K562 (cell line): ENCODE measurements around the gene AP3S2. TPM values are rescaled to one million over a fixed set of nuclear protein-coding genes. Genes with fewer than 3 reads are reported as not detected.

Source experiments
- ADNP ChIP-seq: fragments of 200-800 bp; sonication (Bioruptor generic); IDR thresholded peaks from 2 replicates; pipeline ENCODE4 v1.6.1; 2016; ENCODE audit warnings: missing genetic modification characterization, missing compliant biosample characterization
- ARID3B ChIP-seq: fragments of 250-450 bp; sonication (Bioruptor Pico); IDR thresholded peaks from 2 replicates; pipeline ENCODE4 v1.4.0; 2020; ENCODE audit warnings: borderline replicate concordance
- ASH1L ChIP-seq: fragments of 450-650 bp; IDR thresholded peaks from 2 replicates; pipeline ENCODE4 v1.6.1; 2018; ENCODE audit warnings: borderline replicate concordance, mild to moderate bottlenecking, low read depth; ENCODE audit not compliant: partially characterized antibody
- BACH1 ChIP-seq: fragments of 200-800 bp; sonication (Bioruptor generic); IDR thresholded peaks from 2 replicates; pipeline ENCODE4 v1.6.1; 2016; ENCODE audit warnings: missing genetic modification characterization, missing compliant biosample characterization
- HOMEZ ChIP-seq: fragments of 250-450 bp; sonication (Bioruptor Pico); IDR thresholded peaks from 2 replicates; pipeline ENCODE4 v1.4.0; 2020; ENCODE audit warnings: mild to moderate bottlenecking, moderate library complexity
- KAT7 ChIP-seq: sonication (generic); formaldehyde crosslinking; IDR thresholded peaks from 2 replicates; pipeline ENCODE4 v1.8.0; 2022; ENCODE audit warnings: missing genetic modification reagents, mild to moderate bottlenecking, borderline replicate concordance
- MAFF ChIP-seq: IDR thresholded peaks from 2 replicates; pipeline ENCODE4 v1.6.1; 2012; ENCODE audit warnings: low read length, improper control_type of control experiment
- RBM22 ChIP-seq: fragments of 200-400 bp; formaldehyde crosslinking; IDR thresholded peaks from 2 replicates; pipeline ENCODE4 v1.6.1; 2018; ENCODE audit warnings: low read length, low read depth; ENCODE audit not compliant: poor library complexity, severe bottlenecking
- SMAD3 ChIP-seq: fragments of 450-650 bp; formaldehyde crosslinking; conservative IDR thresholded peaks from 2 replicates; pipeline ENCODE4 v1.4.0; 2020; ENCODE audit warnings: mild to moderate bottlenecking
- SRF ChIP-seq, 2 experiments: fragments of 250-450, 450-650 bp in 1 of 2; sonication (Bioruptor Pico) in 1 of 2; sonication (generic) in 1 of 2; formaldehyde crosslinking; IDR thresholded peaks; 2 replicates each; pipeline versions ENCODE4 v1.5.0 to v1.5.1; 2020 to 2022; ENCODE audit warnings: mild to moderate bottlenecking in 1 of 2, missing genetic modification reagents in 1 of 2
- TRIM25 ChIP-seq: fragments of 450-650 bp; IDR thresholded peaks from 2 replicates; pipeline ENCODE4 v1.7.0; 2016; ENCODE audit warnings: borderline replicate concordance
- ZBTB7A ChIP-seq: IDR thresholded peaks from 2 replicates; pipeline ENCODE4 v1.6.1; 2011; ENCODE audit warnings: low read depth, mild to moderate bottlenecking, low read length, moderate library complexity, borderline replicate concordance; ENCODE audit not compliant: control insufficient read depth
- ZNF3 ChIP-seq: fragments of 250-450 bp; sonication (Bioruptor Pico); IDR thresholded peaks from 2 replicates; pipeline ENCODE4 v1.5.0; 2021; ENCODE audit warnings: mild to moderate bottlenecking, moderate library complexity
- ZNF512 ChIP-seq: IDR thresholded peaks from 2 replicates; pipeline ENCODE4 v1.6.1; 2016; ENCODE audit warnings: missing genetic modification characterization, missing compliant biosample characterization
- ZNF586 ChIP-seq: fragments of 450-650 bp; formaldehyde crosslinking; conservative IDR thresholded peaks from 2 replicates; pipeline ENCODE4 v1.4.0; 2020; ENCODE audit warnings: mild to moderate bottlenecking, moderate library complexity
- ZNF639 ChIP-seq, 2 experiments: fragments of 200-800 bp in 1 of 2; sonication (Bioruptor generic) in 1 of 2; sonication (generic) in 1 of 2; formaldehyde crosslinking in 1 of 2; IDR thresholded peaks in 1 of 2; conservative IDR thresholded peaks in 1 of 2; 2 replicates each; pipeline versions ENCODE4 v1.5.0 to v1.6.1; 2016 to 2020; ENCODE audit warnings: missing compliant biosample characterization in 1 of 2, missing genetic modification characterization in 1 of 2, missing genetic modification reagents in 1 of 2
- ZNF668 ChIP-seq: fragments of 250-450 bp; sonication (Bioruptor Pico); IDR thresholded peaks from 2 replicates; pipeline ENCODE4 v1.8.0; 2022; ENCODE audit warnings: mild to moderate bottlenecking, inconsistent platforms
- ZNF696 ChIP-seq: fragments of 250-450 bp; sonication (Bioruptor Pico); conservative IDR thresholded peaks from 2 replicates; pipeline ENCODE4 v1.4.0; 2020; ENCODE audit warnings: mild to moderate bottlenecking, moderate library complexity
- polyA plus RNA-seq, 8 experiments: library from polyadenylated mRNA; depleted of rRNA in 4 of 8; stranded (reverse) in 5 of 8; unstranded in 3 of 8; fragments of >200 nt; fragmentation: Nextera tagmentation in 2 of 8; fragmentation: Illumina TruSeq in 1 of 8; extraction: Ambion mirVana in 2 of 8; extraction: Trizol in 1 of 8; gene quantifications; 2 replicates each; pipeline versions ENCODE4 v1.2.1 to v1.2.3, GENCODE V29; 2011 to 2014; ENCODE audit warnings: inconsistent platforms in 1 of 8, missing spikeins in 1 of 8
- total RNA-seq, 7 experiments: library from RNA; depleted of rRNA in 6 of 7; stranded (reverse); fragments of >200 nt in 6 of 7; fragmentation: Illumina TruSeq in 2 of 7; extraction: Trizol in 2 of 7; gene quantifications; 2 replicates each; pipeline versions ENCODE4 v1.2.1 to v1.2.3, GENCODE V29; 2011 to 2021; ENCODE audit warnings: low replicate concordance in 1 of 7

The AP3S2 gene
- total and polyA plus RNA-seq, 9 of the 15 experiments (the other 6 are each of a cell fraction or from before 2014, with no cell fraction given): 16.4 to 54.1 (median 37.4) TPM

GRCh38 chr15:89781891-89782618, 111.7 kb downstream of the AP3S2 start (continued):
- TF ChIP-seq HOMEZ (CRISPR knock-in tag) (peak; percentile 98), RBM22 (no peak), ZNF3 (peak; percentile 67; the same call in 1 of the 2 replicates), ZNF512 (tag) (no peak), MAFF (no peak), ADNP (tag) (peak; percentile 63; the same call in 1 of the 2 replicates), KAT7 (CRISPR knock-in tag) (peak; percentile 47; the same call in 1 of the 2 replicates), TRIM25 (no peak), ASH1L (no peak), BACH1 (tag) (peak; percentile 91), SRF (CRISPR knock-in tag; IDR thresholded peaks at IDR 0.05) (peak in 1 of 2 experiments; percentile 83; a peak in 2 of 4 replicates), ZNF696 (peak; percentile 88), ARID3B (CRISPR knock-in tag) (peak; percentile 99), ZNF639 (CRISPR knock-in tag; conservative IDR thresholded peaks at IDR 0.05 in 1 of 2, IDR thresholded peaks at IDR 0.05 in 1 of 2) (peak in 1 of 2 experiments; percentile 99; a peak in 2 of 4 replicates), ZNF668 (CRISPR knock-in tag) (peak; percentile 98), ZBTB7A (no peak), SMAD3 (CRISPR knock-in tag) (peak; percentile 99), ZNF586 (CRISPR knock-in tag) (peak; percentile 94)
